Panc1 (cell line): ENCODE measurements around the gene KRT72. TPM values are rescaled to one million over a fixed set of nuclear protein-coding genes. Genes with fewer than 3 reads are reported as not detected.

ENCODE experiments used
- ATAC-seq: fragments of 200-7000 bp; cut with Tn5 transposase; 2 replicates; pipeline ENCODE4 v1.9.1; 2020; ENCODE audit warnings: mild to moderate bottlenecking, moderate library complexity
- BruUV-seq: library from RNA; stranded (reverse); fragments of 400-500 nt; replicated peaks from 2 replicates; lab custom pipeline; 2021; lab: Mats Ljungman, UMichigan
- CTCF ChIA-PET: fragments of 300-600 bp; sonication (Branson Sonifier 250); formaldehyde crosslinking; loops from one replicate; lab custom pipeline; 2022; ENCODE audit warnings: antibody characterized with exemption; lab: Charles Lee
- POLR2A ChIA-PET: fragments of 300-600 bp; sonication (Branson Sonifier 250); formaldehyde crosslinking; loops from one replicate; lab custom pipeline; 2022; ENCODE audit warnings: antibody characterized with exemption; lab: Charles Lee
- DNase-seq: peaks from one replicate; pipeline ENCODE4 v3.0.0-alpha.2; 2010; ENCODE audit warnings: low read depth, low spot score
- H3K27ac ChIP-seq: 2 replicates; pipeline ENCODE4 v1.5.1; 2011; ENCODE audit warnings: mild to moderate bottlenecking, low read length, inconsistent platforms
- H3K27me3 ChIP-seq: fragments of 200-500 bp; sonication (Bioruptor generic); 2 replicates; pipeline ENCODE4 v1.6.0; 2014; ENCODE audit warnings: low read length, inconsistent platforms; ENCODE audit not compliant: control insufficient read depth, insufficient read depth
- H3K36me3 ChIP-seq: fragments of 200-500 bp; sonication (Bioruptor generic); 2 replicates; pipeline ENCODE4 v1.5.1; 2014; ENCODE audit warnings: inconsistent platforms, mild to moderate bottlenecking, low read length, moderate library complexity; ENCODE audit not compliant: control insufficient read depth, insufficient read depth
- H3K4me1 ChIP-seq: 2 replicates; pipeline ENCODE4 v1.5.1; 2011; ENCODE audit warnings: inconsistent platforms, mild to moderate bottlenecking, low read length, moderate library complexity; ENCODE audit not compliant: control insufficient read depth, insufficient read depth
- H3K4me3 ChIP-seq, 2 experiments: 2 replicates each; pipeline ENCODE4 v1.5.1; 2011 to 2012; ENCODE audit warnings: low read depth in 2 of 2, low read length in 2 of 2, mild to moderate bottlenecking in 2 of 2, inconsistent platforms in 1 of 2, moderate library complexity in 1 of 2
- H3K9me3 ChIP-seq: fragments of 200-500 bp; sonication (Bioruptor generic); 2 replicates; pipeline ENCODE4 v1.5.1; 2014; ENCODE audit warnings: low read depth, mild to moderate bottlenecking, inconsistent platforms, low read length, moderate library complexity; ENCODE audit not compliant: control insufficient read depth, insufficient read depth
- CTCF ChIP-seq: fragments of 450-650 bp; IDR thresholded peaks from 2 replicates; pipeline ENCODE4 v1.5.1; 2017; ENCODE audit warnings: mild to moderate bottlenecking
- POLR2AphosphoS5 ChIP-seq: IDR thresholded peaks from 2 replicates; pipeline ENCODE4 v1.6.1; 2012; ENCODE audit warnings: mild to moderate bottlenecking, low read depth, low read length, moderate library complexity
- REST ChIP-seq, 2 experiments: IDR thresholded peaks; 2 replicates each; pipeline ENCODE4 v1.6.1; 2011 to 2012; ENCODE audit warnings: low read depth in 2 of 2, control low read depth in 1 of 2, low read length in 1 of 2, mild to moderate bottlenecking in 1 of 2, moderate library complexity in 1 of 2; ENCODE audit not compliant: insufficient read depth in 1 of 2
- SIN3A ChIP-seq: IDR thresholded peaks from 2 replicates; pipeline ENCODE4 v1.6.1; 2012; ENCODE audit warnings: low read depth, mild to moderate bottlenecking, low read length, moderate library complexity, borderline replicate concordance; ENCODE audit not compliant: insufficient read depth
- TCF7L2 ChIP-seq: IDR thresholded peaks from 2 replicates; pipeline ENCODE4 v1.6.1; 2011; ENCODE audit warnings: mild to moderate bottlenecking, low read depth, low read length, inconsistent platforms
- in situ Hi-C: cut with HindIII; loops from 2 replicates; pipeline ENCODE4 v1.10.0; 2016; ENCODE audit warnings: low sequenced_read_pairs, low pct_unique_long_range_greater_than_20kb
- intact Hi-C: fragments of 100-400 bp; cut with micrococcal nuclease; formaldehyde crosslinking; loops from one replicate; pipeline ENCODE4 v1.10.0; 2022; ENCODE audit not compliant: unreplicated experiment
- total RNA-seq: library from RNA; stranded (reverse); gene quantifications from one replicate; pipeline ENCODE4 v1.2.1, GENCODE V29; 2021; ENCODE audit not compliant: unreplicated experiment

The KRT72 gene
- total RNA-seq, 1 experiment from 2014 or later, result not detected

- intact Hi-C loops, result no loop called here
- no TSS peak for BruUV-seq
- POLR2A ChIA-PET, result no interaction called here
These were observed 5.4 kb upstream of the KRT72 start for GRCh38 chr12:52606581-52607218.

GRCh38 chr12:52606096-52606495 lies 4.8 kb upstream of the KRT72 start:
- in situ Hi-C loops, result no loop called here
- H3K27ac ChIP-seq, result no peak overlapping the region
- no peak for ATAC-seq

More at GRCh38 chr12:52606581-52607218, 5.4 kb upstream of the KRT72 start:
- Histone ChIP-seq H3K9me3 (no peaks in the 10 kb centered on the region), H3K27me3 (peaks cover 4% of the 10 kb centered on the region), H3K27ac (no peak overlapping the region), H3K4me3 (no peak overlapping the region), H3K4me1 (no peaks in the 10 kb centered on the region), H3K36me3 (no peaks in the 10 kb centered on the region)
- DNase-seq (no peak), ATAC-seq (no peak)
- TF ChIP-seq CTCF (no peak), SIN3A (no peak), TCF7L2 (no peak), POLR2AphosphoS5 (no peak)
- in situ Hi-C loops, result no loop called here
- CTCF ChIA-PET, result no interaction called here

More at GRCh38 chr12:52606096-52606495, 4.8 kb upstream of the KRT72 start:
- BruUV-seq, result no TSS peak
- Histone ChIP-seq H3K9me3 (no peaks in the 10 kb centered on the region), H3K36me3 (no peaks in the 10 kb centered on the region), H3K4me3 (no peak overlapping the region), H3K27me3 (peaks cover 2% of the 10 kb centered on the region), H3K4me1 (no peaks in the 10 kb centered on the region)
- no peak for TF ChIP-seq CTCF
- no peak for TF ChIP-seq SIN3A
- no peak for TF ChIP-seq REST (IDR thresholded peaks at IDR 0.05; ENCODE audit: insufficient read depth in 1 of 2, low read depth in 2 of 2, low read length in 1 of 2)
- no peak for TF ChIP-seq TCF7L2
- no peak for TF ChIP-seq POLR2AphosphoS5
- ChIA-PET CTCF (interaction anchor here (0.6 kb wide), 1 partner anchor 154 kb away, joined by 3 read pairs; no protein-coding TSS in a partner anchor), POLR2A (no interaction called here)
- no peak for DNase-seq
- intact Hi-C loops, result no loop called here
